GM12878 (cell line): ENCODE results near the gene PLAGL2. TPM values are rescaled to one million over a fixed set of nuclear protein-coding genes. Genes with fewer than 3 reads are reported as not detected.

Experiments
- ATAC-seq: fragments of 200-7000 bp; cut with Tn5 transposase; 3 replicates; pipeline ENCODE4 v1.9.1; 2020; ENCODE audit warnings: mild to moderate bottlenecking, moderate library complexity
- BruUV-seq: library from RNA; stranded (reverse); fragments of 400-500 nt; replicated peaks from 2 replicates; lab custom pipeline; 2021; lab: Mats Ljungman, UMichigan
- CTCF ChIA-PET: fragments of 300-600 bp; sonication (Branson Sonifier 250); formaldehyde crosslinking; extraction: SDS; loops from one replicate; lab custom pipeline; 2021; ENCODE audit warnings: inconsistent platforms; lab: Yijun Ruan, JAX
- POLR2A ChIA-PET: fragments of 350-600 bp; formaldehyde crosslinking; extraction: SDS; loops from one replicate; lab custom pipeline; 2021; ENCODE audit warnings: inconsistent platforms; lab: Charles Lee
- RAD21 ChIA-PET: fragments of 300-600 bp; sonication (Branson Sonifier 250); formaldehyde crosslinking; loops from one replicate; lab custom pipeline; 2023; ENCODE audit warnings: antibody characterized with exemption; ENCODE audit not compliant: unreplicated experiment; lab: Charles Lee
- SMC1A ChIA-PET: fragments of 300-600 bp; sonication (Branson Sonifier 250); formaldehyde crosslinking; loops from one replicate; lab custom pipeline; 2023; ENCODE audit not compliant: unreplicated experiment, uncharacterized antibody; lab: Charles Lee
- DNase-seq: peaks from one replicate; pipeline ENCODE4 v3.0.0-alpha.2; 2011; ENCODE audit warnings: low read depth, low spot score
- FAIRE-seq: peaks from 3 replicates; lab custom pipeline; 2011; peaks lifted over from hg19 to GRCh38; lab: Jason Lieb, UNC
- H2AFZ ChIP-seq: 2 replicates; pipeline ENCODE4 v1.6.0; 2011; ENCODE audit warnings: low read depth, low read length, control low read depth; ENCODE audit not compliant: control insufficient read depth
- H3K27ac ChIP-seq: 2 replicates; pipeline ENCODE4 v1.5.1; 2011; ENCODE audit warnings: control low read depth; ENCODE audit not compliant: control insufficient read depth, insufficient read depth
- H3K27me3 ChIP-seq, 2 experiments: replicated peaks in 1 of 2; 2 replicates each; pipeline versions ENCODE4 v1.6.0 to v1.6.1; 2011; ENCODE audit warnings: low read length in 1 of 2; ENCODE audit not compliant: control insufficient read depth in 2 of 2, insufficient read depth in 2 of 2
- H3K36me3 ChIP-seq, 2 experiments: 2 replicates each; pipeline ENCODE4 v1.5.1; 2011; ENCODE audit warnings: low read length in 1 of 2; ENCODE audit not compliant: control insufficient read depth in 2 of 2, insufficient read depth in 2 of 2
- H3K4me1 ChIP-seq: 2 replicates; pipeline ENCODE4 v1.6.1; 2011; ENCODE audit warnings: mild to moderate bottlenecking, low read length, moderate library complexity, mixed read lengths; ENCODE audit not compliant: control insufficient read depth, insufficient read depth
- H3K4me2 ChIP-seq: 2 replicates; pipeline ENCODE4 v1.6.0; 2011; ENCODE audit warnings: control low read depth; ENCODE audit not compliant: control insufficient read depth, insufficient read depth
- H3K4me3 ChIP-seq: fragments of 200-600 bp; sonication (generic); 2 replicates; pipeline ENCODE4 v1.5.1; 2016
- H3K79me2 ChIP-seq: 2 replicates; pipeline ENCODE4 v1.6.0; 2011; ENCODE audit warnings: low read length; ENCODE audit not compliant: control insufficient read depth, insufficient read depth
- H3K9ac ChIP-seq: 2 replicates; pipeline ENCODE4 v1.8.0; 2011; ENCODE audit warnings: low read length, control low read depth, mixed read lengths; ENCODE audit not compliant: control insufficient read depth, insufficient read depth
- H3K9me3 ChIP-seq: replicated peaks from 3 replicates; pipeline ENCODE4 v1.5.1; 2011; ENCODE audit warnings: mild to moderate bottlenecking, low read length; ENCODE audit not compliant: control insufficient read depth, insufficient read depth
- H4K20me1 ChIP-seq: 2 replicates; pipeline ENCODE4 v1.6.0; 2011; ENCODE audit not compliant: control insufficient read depth, insufficient read depth
- ASH2L ChIP-seq: fragments of 300-600, 200-600 bp; sonication (generic); IDR thresholded peaks from 2 replicates; pipeline ENCODE4 v1.6.1; 2017; ENCODE audit warnings: low read depth, mild to moderate bottlenecking, borderline replicate concordance
- BRCA1 ChIP-seq: IDR thresholded peaks from 2 replicates; pipeline ENCODE4 v1.6.1; 2011; ENCODE audit warnings: low read depth, low read length, improper control_type of control experiment
- CTCF ChIP-seq, 3 experiments: IDR thresholded peaks in 2 of 3; conservative IDR thresholded peaks in 1 of 3; 2 replicates each; pipeline ENCODE4 v1.5.1; 2011; ENCODE audit warnings: low read depth in 3 of 3, low read length in 3 of 3, mild to moderate bottlenecking in 3 of 3, control low read depth in 2 of 3, moderate library complexity in 2 of 3, inconsistent platforms in 1 of 3, mixed read lengths in 1 of 3; ENCODE audit not compliant: control insufficient read depth in 2 of 3, insufficient read depth in 1 of 3; ENCODE audit errors: extremely low read depth in 1 of 3
- DPF2 ChIP-seq: fragments of 450-650 bp; IDR thresholded peaks from 2 replicates; pipeline ENCODE4 v1.6.1; 2017; ENCODE audit warnings: mild to moderate bottlenecking
- ETV6 ChIP-seq, 2 experiments: fragments of 450-650 bp in 1 of 2; IDR thresholded peaks in 1 of 2; conservative IDR thresholded peaks in 1 of 2; 2 replicates each; pipeline ENCODE4 v1.6.1; 2014; ENCODE audit warnings: antibody characterized with exemption in 1 of 2, borderline replicate concordance in 1 of 2, low read depth in 1 of 2, mild to moderate bottlenecking in 1 of 2, moderate library complexity in 1 of 2
- GABPA ChIP-seq: IDR thresholded peaks from 2 replicates; pipeline ENCODE4 v1.6.1; 2014; ENCODE audit warnings: antibody characterized with exemption, low read depth, mild to moderate bottlenecking, inconsistent platforms
- HSF1 ChIP-seq: fragments of 150-350 bp; IDR thresholded peaks from 2 replicates; pipeline ENCODE4 v1.6.1; 2014; ENCODE audit warnings: mild to moderate bottlenecking, low read depth, low read length
- KDM1A ChIP-seq: fragments of 200-600 bp; sonication (generic); IDR thresholded peaks from 2 replicates; pipeline ENCODE4 v1.6.1; 2016; ENCODE audit warnings: borderline replicate concordance
- LARP7 ChIP-seq: fragments of 450-650 bp; IDR thresholded peaks from 2 replicates; pipeline ENCODE4 v1.6.1; 2017; ENCODE audit warnings: mild to moderate bottlenecking
- MYC ChIP-seq: IDR thresholded peaks from 2 replicates; pipeline ENCODE4 v1.6.1; 2011; ENCODE audit warnings: mild to moderate bottlenecking, low read length, moderate library complexity, inconsistent platforms; ENCODE audit not compliant: insufficient read depth, insufficient replicate concordance, insufficient read length, severe bottlenecking
- RBBP5 ChIP-seq: fragments of 200-600 bp; sonication (generic); conservative IDR thresholded peaks from 2 replicates; pipeline ENCODE4 v1.6.1; 2016
- SKIL ChIP-seq: fragments of 450-650 bp; IDR thresholded peaks from 2 replicates; pipeline ENCODE4 v1.6.1; 2017; ENCODE audit warnings: mild to moderate bottlenecking, low read depth, inconsistent platforms; ENCODE audit not compliant: poor library complexity, severe bottlenecking
- SMAD5 ChIP-seq: IDR thresholded peaks from 2 replicates; pipeline ENCODE4 v1.6.1; 2016; ENCODE audit warnings: antibody characterized with exemption, low read depth
- SP1 ChIP-seq: IDR thresholded peaks from one replicate; pipeline ENCODE4 v1.6.1; 2011; ENCODE audit warnings: low read depth, low read length
- TBL1XR1 ChIP-seq: IDR thresholded peaks from 2 replicates; pipeline ENCODE4 v1.6.1; 2012; ENCODE audit warnings: low read depth, low read length, improper control_type of control experiment
- ZNF217 ChIP-seq: fragments of 450-650 bp; IDR thresholded peaks from 2 replicates; pipeline ENCODE4 v1.6.1; 2017; ENCODE audit warnings: antibody characterized with exemption, mild to moderate bottlenecking
- ZNF24 ChIP-seq: fragments of 450-650 bp; IDR thresholded peaks from 2 replicates; pipeline ENCODE4 v1.6.1; 2017; ENCODE audit warnings: antibody characterized with exemption, mild to moderate bottlenecking
- ZNF384 ChIP-seq: IDR thresholded peaks from 2 replicates; pipeline ENCODE4 v1.6.1; 2012; ENCODE audit warnings: low read depth, mild to moderate bottlenecking, low read length, improper control_type of control experiment, borderline replicate concordance
- ZSCAN29 ChIP-seq: fragments of 450-650 bp; IDR thresholded peaks from 2 replicates; pipeline ENCODE4 v1.6.1; 2017; ENCODE audit warnings: mild to moderate bottlenecking, moderate library complexity
- WGBS: methylation state at CpG from one replicate; pipeline ENCODE4 v1.1.6; 2016; ENCODE audit warnings: low lambda C conversion rate; ENCODE audit not compliant: insufficient replicate concordance, insufficient coverage; ENCODE audit errors: missing lambda C conversion rate; 5-methylcytosine and 5-hydroxymethylcytosine counted together
- in situ Hi-C: fragments of 300-500 bp; cut with MboI; formaldehyde crosslinking; loops from 9 replicates; pipeline ENCODE4 v1.14.3; 2018; ENCODE audit warnings: mixed read lengths
- intact Hi-C: fragments of 100-400 bp; cut with micrococcal nuclease; formaldehyde crosslinking; loops from one replicate; pipeline ENCODE4 v1.14.2; 2022; ENCODE audit not compliant: unreplicated experiment
- polyA plus RNA-seq, 11 experiments: library from polyadenylated mRNA; depleted of rRNA in 4 of 11; unstranded in 6 of 11; stranded (reverse) in 5 of 11; fragments of >200 nt; fragmentation: Nextera tagmentation in 4 of 11; fragmentation: Illumina TruSeq in 1 of 11; extraction: Ambion mirVana in 4 of 11; extraction: Trizol in 1 of 11; gene quantifications; 1 replicate in 1 of 11; 2 replicates in 10 of 11; pipeline versions ENCODE4 v1.2.1 to v1.2.3, GENCODE V29; 2011 to 2016; ENCODE audit warnings: inconsistent platforms in 2 of 11, missing spikeins in 2 of 11, low read depth in 1 of 11
- total RNA-seq, 4 experiments: library from RNA; depleted of rRNA in 3 of 4; stranded (reverse); fragments of >200 nt in 3 of 4; fragmentation: Illumina TruSeq in 1 of 4; extraction: Trizol in 1 of 4; gene quantifications; 2 replicates each; pipeline versions ENCODE4 v1.2.1 to v1.2.3, GENCODE V29; 2013 to 2021

Gene PLAGL2
- total and polyA plus RNA-seq, 10 of the 15 experiments (the other 5 are each of a cell fraction or from before 2014, with no cell fraction given): 4.4 to 32.3 (median 13.3) TPM

- Histone ChIP-seq H4K20me1 (no peaks in the 10 kb centered on the region), H3K9ac (no peak overlapping the region), H3K4me1 (no peaks in the 10 kb centered on the region), H3K27ac (no peak overlapping the region), H3K36me3 (peaks cover 12 to 15% of the 10 kb centered on the region in 2 experiments), H3K4me3 (no peak overlapping the region), H3K79me2 (no peaks in the 10 kb centered on the region), H3K27me3 (no peaks in the 10 kb centered on the region), H3K9me3 (no peaks in the 10 kb centered on the region), H3K4me2 (no peak overlapping the region), H2AFZ (no peak overlapping the region)
- 98% methylated on average over 21 of the region's 21 CpGs for WGBS
- no peak for DNase-seq
- CTCF ChIA-PET: no interaction called here
- in situ Hi-C loops: no loop called here
- no peak for FAIRE-seq
- POLR2A ChIA-PET: interaction anchor here (0.6 kb wide), 1 partner anchor 17 kb away, joined by 3 read pairs; no protein-coding TSS in a partner anchor
- intact Hi-C loops: no loop called here
- ATAC-seq: no peak
- SMC1A ChIA-PET: interaction anchor here (0.6 kb wide), 1 partner anchor 326 kb away, joined by 3 read pairs; no protein-coding TSS in a partner anchor
- RAD21 ChIA-PET: no interaction called here
- no TSS peak for BruUV-seq
- TF ChIP-seq ZSCAN29: no peak
- no peak for TF ChIP-seq KDM1A
- no peak for TF ChIP-seq MYC
- TF ChIP-seq SKIL: no peak
- TF ChIP-seq BRCA1: no peak
- no peak for TF ChIP-seq SMAD5
- no peak for TF ChIP-seq ZNF217
- no peak for TF ChIP-seq ZNF24
- TF ChIP-seq DPF2: no peak
- TF ChIP-seq ZNF384: no peak
- TF ChIP-seq TBL1XR1: no peak
- TF ChIP-seq HSF1: no peak
- no peak for TF ChIP-seq SP1
- TF ChIP-seq CTCF (IDR thresholded peaks at IDR 0.05 in 2 of 3, conservative IDR thresholded peaks at IDR 0.05 in 1 of 3; ENCODE audit: control insufficient read depth in 2 of 3, extremely low read depth in 1 of 3, insufficient read depth in 1 of 3, low read depth in 3 of 3, low read length in 3 of 3): no peak
- no peak for TF ChIP-seq GABPA
- TF ChIP-seq ETV6 (conservative IDR thresholded peaks at IDR 0.05 in 1 of 2, IDR thresholded peaks at IDR 0.05 in 1 of 2; ENCODE audit: borderline replicate concordance in 1 of 2, low read depth in 1 of 2): no peak
- TF ChIP-seq RBBP5: no peak
- TF ChIP-seq ASH2L: no peak
- no peak for TF ChIP-seq LARP7
Observed at GRCh38 chr20:32164984-32165735, 42.4 kb downstream of the PLAGL2 start.
